ENCODE data around the gene BCL3.
A peak's percentile ranks its signal among the peaks of the same experiment; 100 is the strongest.

The BCL3 gene

DNA sequence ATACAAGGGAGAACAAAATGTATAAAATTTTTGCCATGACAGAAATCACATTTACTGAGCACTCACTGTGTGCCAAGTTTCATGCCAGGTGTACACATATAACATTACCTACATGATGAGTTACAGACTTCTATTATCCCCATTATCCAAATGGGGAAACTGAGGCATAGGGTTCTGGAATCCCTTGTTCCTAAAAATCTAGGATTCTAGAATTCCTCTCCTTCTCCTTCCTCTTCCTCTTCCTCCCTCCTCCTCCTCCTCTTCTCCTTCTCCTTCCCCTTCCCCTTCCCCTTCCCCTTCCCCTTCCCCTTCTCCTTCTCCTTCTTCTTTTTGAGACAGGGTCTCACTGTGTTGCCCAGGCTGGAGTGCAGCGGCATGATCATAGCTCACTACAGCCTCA, 14.2 kb upstream of the BCL3 start:
- Histone ChIP-seq H3K4me3 (ENCODE audit: low read length) (no peak overlapping the region), H3K36me3 (ENCODE audit: insufficient read depth, low read length) (no peaks in the 10 kb centered on the region), H3K9ac (ENCODE audit: low read depth, low read length) (no peak overlapping the region), H3K9me3 (replicated peaks; ENCODE audit: low read length) (no peaks in the 10 kb centered on the region), H3K4me1 (ENCODE audit: control insufficient read depth, insufficient read depth, low read length) (peaks cover 22% of the 10 kb centered on the region), H3K4me2 (ENCODE audit: low read length) (no peak overlapping the region), H3K27me3 (ENCODE audit: control insufficient read depth, insufficient read depth, low read length) (no peaks in the 10 kb centered on the region)

DNA sequence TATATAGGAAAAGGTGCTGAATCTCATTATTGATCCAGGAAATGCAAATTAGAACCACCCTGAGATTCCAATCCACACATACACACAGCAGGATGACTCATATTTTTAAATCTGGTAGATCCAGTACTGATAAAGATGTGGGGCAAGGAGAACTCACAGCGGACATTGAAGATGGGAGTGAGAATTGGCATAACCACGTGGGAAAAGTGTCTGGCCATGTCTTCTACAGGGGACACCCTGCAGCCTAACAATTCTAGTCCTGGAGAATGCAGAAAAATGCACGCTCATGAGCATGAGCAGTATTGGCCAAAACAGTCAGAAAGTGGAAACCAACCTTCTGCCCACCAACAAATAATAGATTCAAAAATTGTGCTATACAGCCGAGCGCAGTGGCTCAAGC, 13.5 kb upstream of the BCL3 start:
- Histone ChIP-seq H3K4me1 (ENCODE audit: control insufficient read depth, insufficient read depth, low read length) (peaks cover 22% of the 10 kb centered on the region), H3K4me3 (ENCODE audit: low read length) (no peak overlapping the region), H3K36me3 (ENCODE audit: insufficient read depth, low read length) (no peaks in the 10 kb centered on the region), H3K4me2 (ENCODE audit: low read length) (no peak overlapping the region), H3K27me3 (ENCODE audit: control insufficient read depth, insufficient read depth, low read length) (no peaks in the 10 kb centered on the region), H3K9me3 (replicated peaks; ENCODE audit: low read length) (no peaks in the 10 kb centered on the region), H3K9ac (ENCODE audit: low read depth, low read length) (no peak overlapping the region)

DNA sequence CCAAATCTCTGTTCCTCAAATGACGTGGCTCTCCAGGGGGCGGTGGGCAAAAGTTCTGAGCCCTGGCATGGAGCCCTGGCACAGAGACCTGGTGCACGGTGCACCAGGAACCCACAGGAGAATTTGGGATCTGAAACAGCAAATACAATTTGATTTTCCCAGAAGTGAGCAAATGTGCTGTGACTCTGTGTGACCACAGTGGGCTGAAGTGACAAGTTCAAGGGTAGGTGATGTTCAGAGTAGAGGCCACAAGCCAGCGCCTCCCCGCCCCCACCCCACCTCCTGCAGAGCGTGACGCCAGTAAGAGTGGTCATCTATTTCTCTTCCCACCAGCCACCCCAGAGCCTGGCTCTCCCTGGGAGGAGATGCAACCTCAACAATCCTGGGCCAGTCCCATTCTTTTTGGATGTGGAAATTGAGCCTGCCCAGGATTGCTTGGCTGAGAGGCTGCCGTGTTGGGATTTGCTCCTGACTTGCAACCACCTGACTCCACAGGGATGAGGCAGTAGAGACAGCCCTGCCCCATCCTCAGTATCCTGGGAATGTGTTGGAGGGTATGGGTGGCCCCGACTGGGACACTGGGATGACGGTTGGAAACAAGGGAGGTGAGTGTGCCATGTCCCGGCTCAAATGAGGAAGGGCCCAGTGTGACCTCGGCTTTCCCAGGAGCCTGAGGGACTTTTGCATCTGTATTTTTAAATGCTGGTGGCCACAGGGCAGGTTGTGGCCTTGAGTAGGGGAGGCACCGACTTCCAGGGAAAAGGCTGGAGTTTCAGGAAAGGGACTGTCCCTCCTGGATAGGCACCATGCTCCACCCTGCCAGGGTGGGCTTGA, 11.1 kb upstream of the BCL3 start:
- peaks cover 33% of the 10 kb centered on the region for H3K4me1 ChIP-seq (ENCODE audit: control insufficient read depth, insufficient read depth, low read length)
- no peaks in the 10 kb centered on the region for H3K27me3 ChIP-seq (ENCODE audit: control insufficient read depth, insufficient read depth, low read length)
- H3K9me3 ChIP-seq (replicated peaks; ENCODE audit: low read length): no peaks in the 10 kb centered on the region
- H3K9ac ChIP-seq (ENCODE audit: low read depth, low read length): no peak overlapping the region
- no peak overlapping the region for H3K4me3 ChIP-seq (ENCODE audit: low read length)
- no peaks in the 10 kb centered on the region for H3K36me3 ChIP-seq (ENCODE audit: insufficient read depth, low read length)
- H3K4me2 ChIP-seq (ENCODE audit: low read length): no peak overlapping the region

- Histone ChIP-seq H3K36me3 (ENCODE audit: insufficient read depth, low read length) (no peaks in the 10 kb centered on the region), H3K9ac (ENCODE audit: low read depth, low read length) (no peak overlapping the region), H3K4me1 (ENCODE audit: control insufficient read depth, insufficient read depth, low read length) (peaks cover 40% of the 10 kb centered on the region), H3K4me2 (ENCODE audit: low read length) (no peak overlapping the region), H3K4me3 (ENCODE audit: low read length) (no peak overlapping the region), H3K9me3 (replicated peaks; ENCODE audit: low read length) (no peaks in the 10 kb centered on the region), H3K27me3 (ENCODE audit: control insufficient read depth, insufficient read depth, low read length) (no peaks in the 10 kb centered on the region)
These were observed 10.4 kb upstream of the BCL3 start for GRCh38 chr19:44738136-44738535.

DNA sequence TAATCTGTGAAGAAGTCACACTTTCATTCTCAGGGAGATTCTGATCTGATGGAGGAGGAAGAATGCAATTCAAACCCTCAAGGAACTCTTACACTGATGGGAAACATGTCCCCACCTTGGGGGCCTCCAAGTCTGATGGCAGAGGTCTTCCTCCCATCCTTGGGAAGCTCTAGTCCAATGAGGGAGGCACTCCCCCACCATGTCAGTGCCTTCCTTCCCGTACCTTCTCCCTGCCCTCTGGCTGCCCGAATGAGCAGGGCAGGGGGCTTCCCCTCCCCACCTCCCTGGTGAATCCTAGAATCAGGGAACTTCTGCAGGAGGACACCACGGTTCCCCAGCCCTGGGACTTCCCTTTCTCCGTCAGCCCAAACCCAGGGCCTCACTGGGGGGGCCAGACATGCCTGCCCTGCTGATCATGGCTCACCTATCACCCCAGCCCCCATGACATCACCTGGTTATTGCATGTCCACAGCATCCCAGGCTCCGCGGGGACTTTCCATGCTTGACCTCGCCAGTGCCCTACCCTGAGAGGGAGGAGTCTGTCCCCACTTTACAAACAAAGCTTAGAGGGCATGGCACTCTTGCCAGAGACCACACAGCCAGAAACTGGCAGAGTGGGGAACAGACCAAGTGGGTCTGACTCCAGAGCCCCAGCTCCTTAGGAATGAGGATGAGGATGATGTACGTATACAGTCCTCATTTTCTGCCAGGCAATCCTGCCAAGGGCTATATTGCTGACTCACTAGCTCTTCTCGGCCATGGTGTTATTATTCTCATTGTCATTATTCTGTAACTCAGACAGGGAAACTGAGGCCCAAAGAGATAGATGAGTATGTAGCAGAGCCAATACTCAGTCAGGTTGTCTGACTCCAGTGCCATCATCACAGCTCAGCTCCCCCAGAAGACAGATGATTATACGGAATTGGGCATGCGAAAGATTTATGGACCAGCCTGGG, 9.6 kb upstream of the BCL3 start:
- H3K27me3 ChIP-seq (ENCODE audit: control insufficient read depth, insufficient read depth, low read length): no peaks in the 10 kb centered on the region
- H3K4me1 ChIP-seq (ENCODE audit: control insufficient read depth, insufficient read depth, low read length): peaks cover 42% of the 10 kb centered on the region
- H3K36me3 ChIP-seq (ENCODE audit: insufficient read depth, low read length): no peaks in the 10 kb centered on the region
- H3K9me3 ChIP-seq (replicated peaks; ENCODE audit: low read length): no peaks in the 10 kb centered on the region
- H3K9ac ChIP-seq (ENCODE audit: low read depth, low read length): no peak overlapping the region
- H3K4me3 ChIP-seq (ENCODE audit: low read length): no peak overlapping the region
- no peak overlapping the region for H3K4me2 ChIP-seq (ENCODE audit: low read length)

GRCh38 chr19:44740351-44740824, 8.1 kb upstream of the BCL3 start:
- H3K4me1 ChIP-seq (ENCODE audit: control insufficient read depth, insufficient read depth, low read length): peaks cover 53% of the 10 kb centered on the region
- no peak overlapping the region for H3K9ac ChIP-seq (ENCODE audit: low read depth, low read length)

DNA sequence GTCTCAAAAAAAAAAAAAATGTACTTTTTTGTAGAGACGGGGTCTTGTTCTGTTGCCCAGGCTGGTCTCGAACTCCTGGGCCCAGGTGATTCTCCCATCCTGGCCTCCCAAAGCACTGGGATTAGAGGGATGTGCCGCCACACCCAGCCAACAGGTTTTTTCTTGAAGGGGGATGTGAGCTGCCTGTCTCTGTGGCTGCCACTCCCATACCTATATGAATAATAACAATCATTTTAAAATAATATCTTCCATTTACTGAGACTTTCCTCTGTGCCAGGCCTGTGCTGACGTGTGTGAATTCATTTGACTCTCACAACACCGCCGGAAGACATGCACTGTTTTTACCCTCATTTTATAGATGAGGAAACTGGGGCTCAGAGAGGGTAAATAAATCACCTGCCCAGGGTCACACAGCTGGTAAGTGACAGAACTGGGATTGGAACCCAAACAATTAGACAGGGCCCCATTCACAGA, 7.2 kb upstream of the BCL3 start:
- H3K4me2 ChIP-seq (ENCODE audit: low read length): peak overlapping the region; percentile 56
- H3K4me1 ChIP-seq (ENCODE audit: control insufficient read depth, insufficient read depth, low read length): peaks cover 57% of the 10 kb centered on the region
- no peak overlapping the region for H3K4me3 ChIP-seq (ENCODE audit: low read length)
- no peaks in the 10 kb centered on the region for H3K27me3 ChIP-seq (ENCODE audit: control insufficient read depth, insufficient read depth, low read length)
- no peak overlapping the region for H3K9ac ChIP-seq (ENCODE audit: low read depth, low read length)
- no peaks in the 10 kb centered on the region for H3K9me3 ChIP-seq (replicated peaks; ENCODE audit: low read length)
- H3K36me3 ChIP-seq (ENCODE audit: insufficient read depth, low read length): no peaks in the 10 kb centered on the region

More at GRCh38 chr19:44740351-44740824, 8.1 kb upstream of the BCL3 start:
- Histone ChIP-seq H3K4me3 (ENCODE audit: low read length) (no peak overlapping the region), H3K27me3 (ENCODE audit: control insufficient read depth, insufficient read depth, low read length) (no peaks in the 10 kb centered on the region), H3K36me3 (ENCODE audit: insufficient read depth, low read length) (no peaks in the 10 kb centered on the region), H3K4me2 (ENCODE audit: low read length) (no peak overlapping the region), H3K9me3 (replicated peaks; ENCODE audit: low read length) (no peaks in the 10 kb centered on the region)

GRCh38 chr19:44741841-44742329, 6.6 kb upstream of the BCL3 start:
- Histone ChIP-seq H3K4me3 (ENCODE audit: low read length) (no peak overlapping the region), H3K9ac (ENCODE audit: low read depth, low read length) (peak overlapping the region; percentile 78)

DNA sequence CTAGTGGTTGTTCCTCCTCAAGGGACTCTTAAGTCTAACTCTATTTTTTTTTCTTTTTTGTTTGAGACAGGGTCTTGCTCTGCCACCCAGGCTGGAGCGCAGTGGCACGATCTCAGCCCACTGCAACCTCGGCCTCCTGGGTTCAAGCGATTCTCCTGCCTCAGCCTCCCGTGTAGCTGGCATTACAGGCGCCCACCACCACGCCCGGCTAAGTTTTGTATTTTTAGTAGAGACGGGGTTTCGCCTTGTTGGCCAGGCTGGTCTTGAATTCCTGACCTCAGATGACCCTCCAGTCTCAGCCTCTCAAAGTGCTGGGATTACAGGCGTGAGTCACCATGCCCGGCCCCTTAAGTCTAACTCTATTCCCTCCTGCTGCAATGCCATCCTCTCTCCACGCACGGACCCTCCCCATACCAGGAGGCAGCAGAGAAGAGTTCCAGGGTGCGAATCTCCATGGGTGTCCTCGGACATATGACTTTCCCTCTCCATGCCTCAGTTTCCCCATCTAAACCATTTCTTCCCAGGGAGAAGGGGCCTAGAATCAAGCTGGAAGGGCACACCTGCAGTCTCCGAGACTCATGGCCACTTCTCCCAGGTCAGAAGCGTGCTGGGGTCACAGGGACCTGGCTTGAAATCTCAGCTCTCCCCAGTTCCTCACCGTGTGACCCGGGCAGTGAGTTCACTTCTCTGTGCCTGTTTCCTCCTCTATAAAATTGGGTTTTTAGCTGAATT, 6.0 kb upstream of the BCL3 start:
- Histone ChIP-seq H3K9ac (ENCODE audit: low read depth, low read length) (peak overlapping the region; percentile 78), H3K36me3 (ENCODE audit: insufficient read depth, low read length) (no peaks in the 10 kb centered on the region), H3K9me3 (replicated peaks; ENCODE audit: low read length) (no peaks in the 10 kb centered on the region), H3K4me3 (ENCODE audit: low read length) (peak overlapping the region; percentile 51), H3K4me1 (ENCODE audit: control insufficient read depth, insufficient read depth, low read length) (peaks cover 57% of the 10 kb centered on the region), H3K27me3 (ENCODE audit: control insufficient read depth, insufficient read depth, low read length) (no peaks in the 10 kb centered on the region), H3K4me2 (ENCODE audit: low read length) (peak overlapping the region; percentile 75)

More at GRCh38 chr19:44741841-44742329, 6.6 kb upstream of the BCL3 start:
- Histone ChIP-seq H3K4me2 (ENCODE audit: low read length) (peak overlapping the region; percentile 75), H3K36me3 (ENCODE audit: insufficient read depth, low read length) (no peaks in the 10 kb centered on the region), H3K27me3 (ENCODE audit: control insufficient read depth, insufficient read depth, low read length) (no peaks in the 10 kb centered on the region), H3K4me1 (ENCODE audit: control insufficient read depth, insufficient read depth, low read length) (peaks cover 58% of the 10 kb centered on the region), H3K9me3 (replicated peaks; ENCODE audit: low read length) (no peaks in the 10 kb centered on the region)

GRCh38 chr19:44744871-44745332, 3.6 kb upstream of the BCL3 start:
- no peak overlapping the region for H3K4me3 ChIP-seq (ENCODE audit: low read length)
- H3K9me3 ChIP-seq (replicated peaks; ENCODE audit: low read length): no peaks in the 10 kb centered on the region
- H3K36me3 ChIP-seq (ENCODE audit: insufficient read depth, low read length): no peaks in the 10 kb centered on the region
- peaks cover 57% of the 10 kb centered on the region for H3K4me1 ChIP-seq (ENCODE audit: control insufficient read depth, insufficient read depth, low read length)
- H3K9ac ChIP-seq (ENCODE audit: low read depth, low read length): peak overlapping the region; percentile 48
- no peaks in the 10 kb centered on the region for H3K27me3 ChIP-seq (ENCODE audit: control insufficient read depth, insufficient read depth, low read length)
- peak overlapping the region; percentile 49 for H3K4me2 ChIP-seq (ENCODE audit: low read length)
